Ishikawa (cell line): Measurements from ENCODE around the gene TM9SF2.

Experiments
- CEBPB ChIP-seq: IDR thresholded peaks from 2 replicates; pipeline ENCODE4 v1.6.1; 2012
- CREB1 ChIP-seq: IDR thresholded peaks from 2 replicates; pipeline ENCODE4 v1.6.1; 2012; ENCODE audit warnings: low read depth
- EGR1 ChIP-seq: IDR thresholded peaks from 2 replicates; pipeline ENCODE4 v1.6.1; 2012
- EP300 ChIP-seq: IDR thresholded peaks from 2 replicates; pipeline ENCODE4 v1.6.1; 2012; ENCODE audit warnings: borderline replicate concordance
- FOXM1 ChIP-seq: IDR thresholded peaks from 2 replicates; pipeline ENCODE4 v1.6.1; 2012; ENCODE audit warnings: low read depth, borderline replicate concordance
- NFIC ChIP-seq: IDR thresholded peaks from 2 replicates; pipeline ENCODE4 v1.6.1; 2012
- RAD21 ChIP-seq: IDR thresholded peaks from 2 replicates; pipeline ENCODE4 v1.6.1; 2012; ENCODE audit warnings: low read depth
- TAF1 ChIP-seq: IDR thresholded peaks from 2 replicates; pipeline ENCODE4 v1.6.1; 2012; ENCODE audit warnings: low read depth, mild to moderate bottlenecking
- TCF12 ChIP-seq: IDR thresholded peaks from 2 replicates; pipeline ENCODE4 v1.6.1; 2012; ENCODE audit warnings: low read depth
- TEAD4 ChIP-seq: IDR thresholded peaks from 2 replicates; pipeline ENCODE4 v1.6.1; 2012
- YY1 ChIP-seq: IDR thresholded peaks from 2 replicates; pipeline ENCODE4 v1.6.1; 2012; ENCODE audit warnings: low read depth
- ZBTB7A ChIP-seq: IDR thresholded peaks from 2 replicates; pipeline ENCODE4 v1.6.1; 2012; ENCODE audit warnings: low read depth
- TF ChIP-seq, protein P1 (sequence below): IDR thresholded peaks from 2 replicates; pipeline ENCODE4 v1.6.1; 2012
- TF ChIP-seq, protein P2 (sequence below): IDR thresholded peaks from 2 replicates; pipeline ENCODE4 v1.6.1; 2012
- TF ChIP-seq, protein P3 (sequence below): IDR thresholded peaks from 2 replicates; pipeline ENCODE4 v1.6.1; 2012; ENCODE audit warnings: low read depth, mild to moderate bottlenecking

TM9SF2 gene

DNA sequence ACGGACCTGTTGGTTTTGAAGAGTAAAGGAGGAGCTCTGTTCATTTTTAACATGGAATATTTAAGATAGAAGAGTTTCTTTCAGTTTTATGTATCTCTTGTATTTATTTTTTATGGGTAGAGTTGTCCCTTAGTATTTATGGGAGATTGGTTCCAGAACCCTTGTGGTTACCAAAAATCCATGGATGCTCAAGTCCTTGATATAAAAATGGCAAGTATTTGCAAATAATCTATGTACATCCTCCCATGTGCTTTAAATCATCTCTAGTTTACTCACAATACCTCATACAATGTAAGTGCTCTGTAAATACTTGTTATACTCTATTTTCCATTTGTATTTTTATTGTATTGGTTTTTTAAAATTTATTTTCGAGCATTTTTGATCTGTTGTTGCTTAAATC lies 63.1 kb downstream of the TM9SF2 start:
- no peak for TF ChIP-seq ZBTB7A
- no peak for TF ChIP-seq EP300
- TF ChIP-seq TCF12 = no peak
- TF ChIP-seq, protein P1, sequence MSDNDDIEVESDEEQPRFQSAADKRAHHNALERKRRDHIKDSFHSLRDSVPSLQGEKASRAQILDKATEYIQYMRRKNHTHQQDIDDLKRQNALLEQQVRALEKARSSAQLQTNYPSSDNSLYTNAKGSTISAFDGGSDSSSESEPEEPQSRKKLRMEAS = no peak
- TF ChIP-seq CREB1 = no peak
- TF ChIP-seq FOXM1 = no peak
- no peak for TF ChIP-seq YY1

DNA sequence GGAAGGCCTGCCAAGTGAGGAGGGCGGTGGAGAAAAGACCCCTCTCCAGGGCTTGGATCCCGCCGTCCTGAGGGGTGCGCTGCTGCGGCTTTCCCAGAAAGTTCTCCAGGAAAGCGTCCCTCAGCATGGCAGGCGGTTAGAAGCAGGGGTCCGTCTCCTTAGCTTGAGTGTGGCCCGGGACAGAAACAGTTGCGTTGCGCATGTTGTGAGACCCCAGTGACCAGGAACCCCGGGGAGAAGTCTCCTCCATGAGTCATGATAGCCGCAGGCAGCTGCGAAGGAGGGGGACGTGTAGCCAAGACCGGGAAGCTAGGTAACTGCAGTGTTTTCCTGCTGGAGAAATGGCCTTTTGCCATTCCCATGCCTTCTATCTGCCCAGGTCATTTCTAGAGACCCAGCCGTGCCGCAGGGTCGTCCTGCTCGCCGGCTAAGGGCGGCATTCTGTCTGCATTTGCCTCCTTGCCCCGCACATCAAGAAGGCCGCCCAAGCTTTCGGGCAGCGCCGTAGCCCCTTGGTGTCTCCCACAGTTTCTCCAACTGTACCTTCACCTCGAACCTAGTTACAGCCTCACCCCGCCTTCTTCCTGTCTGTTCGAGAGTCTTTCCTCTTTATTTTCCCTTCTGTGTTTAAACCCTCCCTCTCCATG lies 64.3 kb downstream of the TM9SF2 start:
- no peak for TF ChIP-seq ZBTB7A
- TF ChIP-seq, protein P1 = no peak
- no peak for TF ChIP-seq TCF12
- no peak for TF ChIP-seq RAD21
- no peak for TF ChIP-seq EGR1
- TF ChIP-seq, protein P2, sequence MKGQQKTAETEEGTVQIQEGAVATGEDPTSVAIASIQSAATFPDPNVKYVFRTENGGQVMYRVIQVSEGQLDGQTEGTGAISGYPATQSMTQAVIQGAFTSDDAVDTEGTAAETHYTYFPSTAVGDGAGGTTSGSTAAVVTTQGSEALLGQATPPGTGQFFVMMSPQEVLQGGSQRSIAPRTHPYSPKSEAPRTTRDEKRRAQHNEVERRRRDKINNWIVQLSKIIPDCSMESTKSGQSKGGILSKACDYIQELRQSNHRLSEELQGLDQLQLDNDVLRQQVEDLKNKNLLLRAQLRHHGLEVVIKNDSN = no peak
- TF ChIP-seq TAF1 = no peak
- TF ChIP-seq FOXM1 = no peak
- no peak for TF ChIP-seq CREB1
- TF ChIP-seq EP300 = no peak
- no peak for TF ChIP-seq TEAD4
- TF ChIP-seq YY1 = no peak

DNA sequence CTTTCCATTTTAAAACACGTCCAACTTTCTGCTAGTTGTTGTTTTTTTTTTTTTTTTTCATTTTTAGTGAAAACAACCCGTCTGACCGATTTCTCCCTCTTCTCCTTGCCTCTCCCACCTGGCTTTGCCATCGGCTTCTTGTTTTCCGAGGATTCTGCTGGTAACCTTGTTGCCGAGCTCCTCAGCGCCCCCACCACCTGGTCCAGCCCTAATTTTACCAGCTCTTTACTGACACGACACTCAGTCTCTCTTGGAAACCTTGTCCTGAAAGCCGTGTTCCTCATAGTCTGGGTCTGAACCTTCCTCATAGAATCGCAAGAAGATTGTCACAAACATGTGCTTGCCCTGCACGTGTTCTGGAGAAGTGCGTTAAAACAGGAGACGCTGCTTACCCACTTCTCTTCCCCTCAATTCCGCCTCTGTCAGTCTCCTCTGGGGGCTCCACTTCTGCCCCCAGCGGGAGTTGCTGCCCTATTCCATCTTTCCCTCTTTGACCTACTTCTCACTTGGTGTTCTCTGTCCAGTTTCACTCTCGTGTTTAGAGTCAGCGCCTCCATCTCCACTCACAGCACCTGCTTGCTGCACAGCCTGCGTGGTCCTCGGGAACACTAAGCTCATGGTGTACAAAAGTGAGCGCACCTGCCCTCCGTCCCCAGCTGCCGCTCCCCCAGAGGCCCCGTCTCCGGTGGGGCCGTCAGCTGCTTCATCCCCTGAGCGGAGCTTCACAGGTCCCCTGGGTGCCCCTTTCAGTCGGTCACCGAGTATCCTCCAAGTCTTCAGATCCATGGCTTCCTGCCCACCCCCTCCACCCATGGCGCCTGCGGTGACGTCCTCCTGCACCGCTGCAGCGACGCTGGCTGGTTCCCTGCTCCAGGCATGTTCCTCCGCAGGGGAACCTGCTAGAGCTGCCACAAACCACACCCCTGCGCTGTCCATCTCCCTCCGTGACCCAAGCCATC lies 65.1 kb downstream of the TM9SF2 start:
- no peak for TF ChIP-seq CREB1
- TF ChIP-seq, protein P2 = no peak
- no peak for TF ChIP-seq YY1
- TF ChIP-seq ZBTB7A = no peak
- TF ChIP-seq CEBPB = no peak
- TF ChIP-seq TEAD4 = no peak
- no peak for TF ChIP-seq TCF12
- no peak for TF ChIP-seq RAD21
- TF ChIP-seq, protein P3, sequence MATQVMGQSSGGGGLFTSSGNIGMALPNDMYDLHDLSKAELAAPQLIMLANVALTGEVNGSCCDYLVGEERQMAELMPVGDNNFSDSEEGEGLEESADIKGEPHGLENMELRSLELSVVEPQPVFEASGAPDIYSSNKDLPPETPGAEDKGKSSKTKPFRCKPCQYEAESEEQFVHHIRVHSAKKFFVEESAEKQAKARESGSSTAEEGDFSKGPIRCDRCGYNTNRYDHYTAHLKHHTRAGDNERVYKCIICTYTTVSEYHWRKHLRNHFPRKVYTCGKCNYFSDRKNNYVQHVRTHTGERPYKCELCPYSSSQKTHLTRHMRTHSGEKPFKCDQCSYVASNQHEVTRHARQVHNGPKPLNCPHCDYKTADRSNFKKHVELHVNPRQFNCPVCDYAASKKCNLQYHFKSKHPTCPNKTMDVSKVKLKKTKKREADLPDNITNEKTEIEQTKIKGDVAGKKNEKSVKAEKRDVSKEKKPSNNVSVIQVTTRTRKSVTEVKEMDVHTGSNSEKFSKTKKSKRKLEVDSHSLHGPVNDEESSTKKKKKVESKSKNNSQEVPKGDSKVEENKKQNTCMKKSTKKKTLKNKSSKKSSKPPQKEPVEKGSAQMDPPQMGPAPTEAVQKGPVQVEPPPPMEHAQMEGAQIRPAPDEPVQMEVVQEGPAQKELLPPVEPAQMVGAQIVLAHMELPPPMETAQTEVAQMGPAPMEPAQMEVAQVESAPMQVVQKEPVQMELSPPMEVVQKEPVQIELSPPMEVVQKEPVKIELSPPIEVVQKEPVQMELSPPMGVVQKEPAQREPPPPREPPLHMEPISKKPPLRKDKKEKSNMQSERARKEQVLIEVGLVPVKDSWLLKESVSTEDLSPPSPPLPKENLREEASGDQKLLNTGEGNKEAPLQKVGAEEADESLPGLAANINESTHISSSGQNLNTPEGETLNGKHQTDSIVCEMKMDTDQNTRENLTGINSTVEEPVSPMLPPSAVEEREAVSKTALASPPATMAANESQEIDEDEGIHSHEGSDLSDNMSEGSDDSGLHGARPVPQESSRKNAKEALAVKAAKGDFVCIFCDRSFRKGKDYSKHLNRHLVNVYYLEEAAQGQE = no peak
- TF ChIP-seq, protein P1 = no peak
- TF ChIP-seq EP300 = no peak
- TF ChIP-seq FOXM1 = no peak
- no peak for TF ChIP-seq EGR1
- no peak for TF ChIP-seq TAF1

DNA sequence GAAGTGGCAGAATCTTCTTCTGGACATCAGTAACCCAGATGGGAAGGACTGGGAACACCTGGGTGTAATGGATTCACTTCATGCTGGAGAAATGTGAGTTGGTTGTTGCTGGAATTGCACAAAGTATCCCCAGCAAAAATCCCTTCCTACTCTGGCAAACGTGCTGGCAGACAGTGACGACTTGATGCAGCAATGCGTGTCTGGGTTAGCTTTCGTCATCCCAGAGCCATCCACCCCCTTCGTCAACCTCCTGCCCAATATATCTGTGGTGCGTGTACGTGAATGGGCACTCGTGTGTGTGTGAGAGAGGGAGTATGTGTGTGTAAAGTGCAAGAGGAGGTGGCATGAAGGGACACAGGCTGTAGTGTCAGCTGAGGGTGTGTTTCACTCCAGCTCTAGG lies 70.9 kb downstream of the TM9SF2 start:
- TF ChIP-seq, protein P2 = no peak
- TF ChIP-seq, protein P3 = no peak
- TF ChIP-seq, protein P1 = no peak
- no peak for TF ChIP-seq TEAD4
- TF ChIP-seq EP300 = no peak
- TF ChIP-seq TAF1 = no peak
- TF ChIP-seq FOXM1 = no peak
- TF ChIP-seq RAD21 = no peak
- no peak for TF ChIP-seq TCF12
- no peak for TF ChIP-seq YY1
- no peak for TF ChIP-seq CREB1
- no peak for TF ChIP-seq EGR1
- no peak for TF ChIP-seq NFIC
- TF ChIP-seq CEBPB = no peak
- TF ChIP-seq ZBTB7A = no peak
